Heart left ventricle (tissue), 16 donors: ENCODE results near the gene SBNO1. TPM values are rescaled to one million over a fixed set of nuclear protein-coding genes. Genes with fewer than 3 reads are reported as not detected.
A peak's percentile ranks its signal among the peaks of the same experiment; 100 is the strongest.

Experiments used
- ATAC-seq, 4 donors: fragments of 200-7000 bp; cut with Tn5 transposase; one replicate each; pipeline ENCODE4 v1.9.1; 2020 to 2022; ENCODE audit warnings: moderate library complexity in 4 of 4, mild to moderate bottlenecking in 3 of 4, moderate number of reproducible peaks in 1 of 4
- DNase-seq, 5 donors: peaks; one replicate each; pipeline ENCODE4 v3.0.0-alpha.2; 2020
- H3K27ac ChIP-seq, 12 donors: fragments of 200-600 bp; sonication (generic) in 4 of 12; one replicate each; pipeline versions ENCODE4 v1.5.0 to v1.8.0; 2016 to 2022; ENCODE audit warnings: mild to moderate bottlenecking in 2 of 12
- H3K27me3 ChIP-seq, 9 donors: fragments of 200-600 bp; sonication (generic) in 2 of 9; one replicate each; pipeline versions ENCODE4 v1.5.1 to v1.8.0; 2016 to 2022; ENCODE audit warnings: mild to moderate bottlenecking in 3 of 9
- H3K36me3 ChIP-seq, 9 donors: fragments of 200-600 bp; sonication (generic) in 2 of 9; one replicate each; pipeline versions ENCODE4 v1.5.0 to v1.8.0; 2018 to 2022; ENCODE audit warnings: mild to moderate bottlenecking in 2 of 9
- H3K4me1 ChIP-seq, 12 donors: fragments of 200-600 bp; sonication (generic) in 4 of 12; one replicate each; pipeline versions ENCODE4 v1.5.0 to v1.8.0; 2016 to 2022; ENCODE audit warnings: mild to moderate bottlenecking in 3 of 12
- H3K4me3 ChIP-seq, 12 donors: fragments of 200-600 bp; sonication (generic) in 4 of 12; one replicate each; pipeline versions ENCODE4 v1.5.0 to v1.8.0; 2017 to 2022; ENCODE audit warnings: mild to moderate bottlenecking in 9 of 12, moderate library complexity in 4 of 12
- H3K9me3 ChIP-seq, 12 donors: fragments of 200-600 bp; sonication (generic) in 4 of 12; one replicate each; pipeline versions ENCODE4 v1.5.0 to v1.8.0; 2016 to 2022; ENCODE audit warnings: mild to moderate bottlenecking in 1 of 12
- CTCF ChIP-seq, 12 donors: fragments of 200-600 bp; sonication (generic) in 4 of 12; IDR thresholded peaks; one replicate each; pipeline versions ENCODE4 v1.5.0 to v1.8.0; 2018 to 2022; ENCODE audit warnings: antibody characterized with exemption in 12 of 12, mild to moderate bottlenecking in 5 of 12
- POLR2A ChIP-seq, 2 donors: fragments of 450-650 bp; IDR thresholded peaks; one replicate each; pipeline ENCODE4 v1.6.1; 2017; ENCODE audit warnings: antibody characterized with exemption in 2 of 2, mild to moderate bottlenecking in 2 of 2, moderate library complexity in 2 of 2
- WGBS, 4 donors: extraction: QIAGEN DNeasy Blood & Tissue Kit in 2 of 4; methylation state at CpG; one replicate each; pipeline versions ENCODE4 v1.1.5 to v1.1.7; 2013 to 2018; 5-methylcytosine and 5-hydroxymethylcytosine counted together
- intact Hi-C, 10 donors: fragments of 100-400 bp; cut with DNase I; formaldehyde crosslinking; loops; one replicate each; pipeline versions ENCODE4 v1.11.1 to v1.14.2; 2022
- polyA plus RNA-seq, 2 donors: library from polyadenylated mRNA; stranded (reverse); fragments of 200-250 nt; gene quantifications; one replicate each; pipeline ENCODE4 v1.2.3, GENCODE V29; 2013
- total RNA-seq, 9 donors: library from RNA; depleted of rRNA in 2 of 9; stranded (reverse); fragments of >200 nt in 2 of 9; fragmentation: NEBNext Ultra II Directional in 3 of 9; extraction: Animal tissue kit (Norgen Biotek cat#: 25700) in 3 of 9; gene quantifications; one replicate each; pipeline versions ENCODE4 v1.1.0 to v1.2.4, GENCODE V29; 2016 to 2023
- donor health status: ischemic (EF 13 %, LVEDD 7.1; RV severe dilation, severe dysfunction).
- donor health status: healthy with polysubstance abuse.
- donor health status: DM: no; HTN: yes; CAD: no.
- donor health status: DM: no; HTN: no; CAD: no.
- donor health status: ischemic (EF 25% LVEDD 6.9; RV normal size, moderate dysfunction).
- donor health status: ischemic (EF 25% LVEDD 5.7; RV mildly dilated, moderate dysfunction).
- donor health status: healthy.
- donor health status: DM: yes; HTN: yes; CAD: no.
- donor health status: ischemic (EF 35%, LVEDD 5.7; RV mildly dilated, moderate dysfunction).
- donor health status: nonischemic (EF 11% LVEDD 7.7; RV severe dilation, severe dysfunction).
- donor health status: DM: yes; HTN: yes; CAD: no.
- donor health status: PGD.
- donor health status: ischemic (EF 29% LVEDD 5.4; RV normal size, mild dysfunction).
- donor health status: nonischemic (EF 23%, LVEDD 6.1; RV moderate dilation, normal function).

The SBNO1 gene
- total and polyA plus RNA-seq, 11 donors: 6.3 to 33.8 (median 25.4) TPM

GRCh38 chr12:123267991-123268843 lies 96.4 kb downstream of the SBNO1 start:
- peak overlapping the region in 11 of 12 donors; percentile 13 to 93 (median 84) for H3K27ac ChIP-seq
- H3K36me3 ChIP-seq: peaks cover 0 to 37% (median 20%) of the 10 kb centered on the region in 9 donors
- TF ChIP-seq CTCF (IDR thresholded peaks at IDR 0.05) (no peak), POLR2A (IDR thresholded peaks at IDR 0.05) (no peak)
- no peaks in the 10 kb centered on the region for H3K9me3 ChIP-seq
- intact Hi-C loops: loop anchor here in 2 of 10 donors (10.0 kb wide), 1 partner anchor 337 kb away; the partner anchor contains the start of gene DDX55 (in 2 of the 2)
- DNase-seq (peak in 4 of 5 donors; percentile 48 to 74 (median 60)), ATAC-seq (peak in 3 of 4 donors; percentile 5 to 28 (median 5))
- H3K27me3 ChIP-seq: no peaks in the 10 kb centered on the region
- peaks cover 3 to 39% (median 29%) of the 10 kb centered on the region in 12 donors for H3K4me1 ChIP-seq
- WGBS, 4 donors: 52 to 61% (median 54%) methylated on average over 30 to 36 of the region's 36 CpGs
- peak overlapping the region in 5 of 12 donors; percentile 6 to 93 (median 77) for H3K4me3 ChIP-seq

- DNase-seq (no peak), ATAC-seq (no peak)
- Histone ChIP-seq H3K36me3 (peaks cover 0 to 45% (median 26%) of the 10 kb centered on the region in 9 donors), H3K4me1 (peaks cover 3 to 38% (median 29%) of the 10 kb centered on the region in 12 donors), H3K4me3 (no peak overlapping the region), H3K27me3 (no peaks in the 10 kb centered on the region), H3K27ac (peak overlapping the region in 10 of 12 donors; percentile 13 to 93 (median 84)), H3K9me3 (no peaks in the 10 kb centered on the region)
- intact Hi-C loops: loop anchor here in 2 of 10 donors (10.0 kb wide), 1 partner anchor 337 kb away; the partner anchor contains the start of gene DDX55 (in 2 of the 2)
- TF ChIP-seq POLR2A (IDR thresholded peaks at IDR 0.05): no peak
- no peak for TF ChIP-seq CTCF (IDR thresholded peaks at IDR 0.05)
- 92 to 95% (median 93%) methylated on average over 5 to 7 of the region's 7 CpGs for WGBS, 4 donors
Measured at GRCh38 chr12:123267335-123267920, 97.2 kb downstream of the SBNO1 start.

GRCh38 chr12:123266679-123267277 lies 97.9 kb downstream of the SBNO1 start:
- DNase-seq: no peak
- H3K4me1 ChIP-seq: peaks cover 3 to 33% (median 26%) of the 10 kb centered on the region in 12 donors

More at GRCh38 chr12:123266679-123267277, 97.9 kb downstream of the SBNO1 start:
- ATAC-seq: no peak
- no peaks in the 10 kb centered on the region for H3K9me3 ChIP-seq
- H3K27ac ChIP-seq: no peak overlapping the region
- intact Hi-C loops: loop anchor here in 2 of 10 donors (10.0 kb wide), 1 partner anchor 338 kb away; the partner anchor contains the start of gene DDX55 (in 2 of the 2)
- H3K36me3 ChIP-seq: peaks cover 0 to 51% (median 33%) of the 10 kb centered on the region in 9 donors
- H3K4me3 ChIP-seq: no peak overlapping the region
- H3K27me3 ChIP-seq: no peaks in the 10 kb centered on the region
- WGBS, 4 donors: 84 to 94% (median 90%) methylated on average over 13 to 19 of the region's 19 CpGs
- TF ChIP-seq CTCF (IDR thresholded peaks at IDR 0.05) (no peak), POLR2A (IDR thresholded peaks at IDR 0.05) (no peak)
